HG03354 (cell line): ENCODE measurements around the gene ALKAL2.

Source experiments
- ATAC-seq: cut with Tn5 transposase; IDR thresholded peaks from one replicate; pipeline ENCODE4 v1.9.1; 2021; ENCODE audit warnings: mild to moderate bottlenecking; ENCODE audit not compliant: unreplicated experiment, poor library complexity, severe bottlenecking

The ALKAL2 gene

DNA sequence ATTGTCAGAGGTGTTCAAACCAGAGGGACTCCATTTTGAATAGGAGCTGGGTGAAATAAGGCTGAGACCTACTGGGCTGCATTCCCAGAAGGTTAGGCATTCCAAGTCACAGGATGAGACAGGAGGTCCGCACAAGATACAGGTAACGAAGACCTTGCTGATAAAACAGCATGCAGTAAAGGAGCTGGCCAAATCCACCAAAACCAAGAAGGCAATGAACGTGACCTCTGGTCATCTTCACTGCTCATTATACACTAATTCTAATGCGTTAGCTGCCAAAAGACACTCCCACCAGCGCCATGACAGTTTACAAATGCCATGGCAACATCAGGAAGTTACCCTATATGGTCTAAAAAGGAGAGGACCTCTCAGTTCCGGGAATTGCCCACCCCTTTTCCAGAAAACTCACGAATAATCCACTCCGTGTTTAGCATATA is 34.7 kb downstream of the ALKAL2 start:
- ATAC-seq = no peak

- ATAC-seq = no peak
Observed at GRCh38 chr2:252001-252602, 35.8 kb downstream of the ALKAL2 start.

DNA sequence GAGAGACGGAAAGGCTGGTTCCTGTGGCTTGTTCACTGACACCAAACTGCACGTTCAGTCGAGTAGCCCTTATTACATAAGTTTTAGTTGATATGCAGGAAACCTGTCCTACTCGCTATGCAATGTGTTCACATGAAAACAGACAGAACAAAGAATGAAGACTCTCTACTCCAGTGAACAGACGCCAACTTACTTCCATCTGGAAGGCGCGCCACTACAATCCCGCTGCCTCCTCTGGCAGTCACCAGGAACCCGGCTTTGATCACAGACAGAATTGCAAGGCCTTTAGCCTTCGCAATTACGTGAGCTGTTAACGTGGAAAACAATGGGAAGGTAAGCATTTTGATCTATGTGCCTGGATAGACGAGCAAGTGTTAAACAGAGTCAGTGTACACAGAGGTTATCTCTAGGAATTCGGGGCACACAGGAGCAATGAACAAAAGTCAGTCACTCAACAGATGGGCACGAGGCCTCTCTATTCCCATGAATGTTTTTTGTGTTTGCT is 38.3 kb downstream of the ALKAL2 start:
- ATAC-seq = no peak

GRCh38 chr2:248724-249123 is 39.2 kb downstream of the ALKAL2 start:
- ATAC-seq = no peak

GRCh38 chr2:246489-247144 is 41.3 kb downstream of the ALKAL2 start:
- ATAC-seq = no peak

DNA sequence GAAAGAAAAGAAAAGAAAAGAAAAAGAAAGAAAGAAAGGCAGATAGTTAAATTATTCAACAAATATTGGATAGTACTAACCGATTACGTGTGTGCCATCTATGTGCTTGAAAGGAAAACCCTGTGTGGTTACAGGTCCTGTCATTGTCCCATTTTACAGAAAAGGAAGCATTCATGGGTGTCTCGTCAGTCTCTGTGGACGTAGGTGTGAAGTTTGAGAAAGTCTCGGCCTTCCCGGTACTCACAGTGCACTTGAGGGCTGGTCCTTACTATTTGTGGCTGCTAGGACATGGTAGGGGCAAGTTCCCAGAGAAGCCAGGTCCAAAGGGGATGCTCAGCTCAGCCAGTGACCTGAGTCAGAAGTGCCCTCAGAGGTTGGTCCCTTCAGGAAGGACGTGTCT is 43.3 kb downstream of the ALKAL2 start:
- ATAC-seq = no peak

- ATAC-seq = no peak
Observed at GRCh38 chr2:238869-239268, 49.0 kb downstream of the ALKAL2 start.

GRCh38 chr2:238431-238830 is 49.5 kb downstream of the ALKAL2 start:
- no peak for ATAC-seq

DNA sequence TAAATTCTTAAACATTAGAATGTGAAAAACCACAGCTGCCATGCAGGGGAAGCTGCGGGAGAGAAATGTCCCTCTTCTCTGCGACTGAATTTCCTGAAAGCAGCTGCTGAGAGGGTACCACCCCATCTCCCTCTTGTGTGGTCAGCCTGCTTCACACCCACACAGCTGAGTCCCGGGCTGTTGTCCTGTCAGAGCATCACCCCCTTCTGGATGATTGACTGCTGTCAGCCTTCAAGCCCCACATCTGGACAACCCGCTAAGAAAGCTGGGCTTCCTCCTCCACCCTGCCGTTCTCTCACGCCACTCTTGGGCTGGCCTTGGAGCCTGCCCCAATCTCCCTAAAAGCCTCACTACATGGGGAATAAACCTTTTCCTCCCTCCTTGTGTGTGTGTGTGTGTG is 50.0 kb downstream of the ALKAL2 start:
- ATAC-seq = no peak

DNA sequence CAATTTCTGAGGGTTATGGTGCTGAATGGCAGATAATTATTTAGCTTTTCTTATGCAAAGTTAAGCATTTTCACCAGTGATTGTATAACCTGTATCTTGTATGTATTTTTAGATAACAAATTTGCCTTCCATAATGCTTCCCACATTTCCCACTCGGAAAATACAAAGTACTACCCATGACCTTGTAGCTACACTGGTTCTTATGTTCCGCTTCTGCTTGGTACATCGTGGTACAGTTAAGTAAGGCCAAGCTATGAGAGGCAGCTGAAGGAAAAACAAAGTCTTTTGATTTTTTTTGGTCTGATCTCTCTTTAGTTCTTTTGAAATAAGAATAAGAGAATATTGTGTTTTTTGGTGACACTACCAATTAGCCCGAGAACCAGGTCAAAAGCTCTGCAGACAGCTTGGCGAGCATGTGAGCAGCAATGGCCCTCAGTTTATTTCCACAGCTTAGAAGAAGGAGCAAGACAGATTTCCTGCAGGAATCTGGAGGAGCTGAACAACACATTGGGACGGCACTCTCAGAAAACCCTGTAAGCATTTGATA is 50.8 kb downstream of the ALKAL2 start:
- ATAC-seq = no peak

GRCh38 chr2:234421-234820 is 53.5 kb downstream of the ALKAL2 start:
- ATAC-seq = no peak

DNA sequence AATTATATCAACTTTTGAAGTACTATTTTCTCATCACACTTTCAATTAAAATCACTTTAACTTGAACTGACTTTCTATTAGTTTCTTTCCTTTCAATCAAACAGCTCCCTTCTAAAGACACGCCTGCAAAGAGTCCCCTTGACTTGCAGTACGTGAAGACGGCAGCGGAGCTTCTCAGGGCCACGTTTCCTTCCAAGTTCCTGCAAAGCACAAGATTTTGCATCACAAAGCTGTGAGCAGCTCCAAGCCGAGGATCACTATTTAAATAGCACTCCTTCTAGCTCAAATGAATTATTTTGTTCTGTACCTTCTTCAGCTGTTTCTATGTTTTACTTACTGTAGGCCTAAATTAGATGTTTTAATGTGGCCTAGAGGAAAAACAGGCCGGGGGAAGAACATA is 54.9 kb downstream of the ALKAL2 start:
- no peak for ATAC-seq

- ATAC-seq = no peak
Observed at GRCh38 chr2:231521-232185, 56.2 kb downstream of the ALKAL2 start.
